ENCODE data around the gene AFAP1L1. TPM values are rescaled to one million over a fixed set of nuclear protein-coding genes. Genes with fewer than 3 reads are reported as not detected.
"Not testable (repeated sequence)": the region's sequence is repeated elsewhere in the genome, so short reads cannot be mapped to it uniquely, and the experiment has no call there.

The AFAP1L1 gene
- total RNA-seq, 1 donor from 2014 or later, result 49.3 TPM

DNA sequence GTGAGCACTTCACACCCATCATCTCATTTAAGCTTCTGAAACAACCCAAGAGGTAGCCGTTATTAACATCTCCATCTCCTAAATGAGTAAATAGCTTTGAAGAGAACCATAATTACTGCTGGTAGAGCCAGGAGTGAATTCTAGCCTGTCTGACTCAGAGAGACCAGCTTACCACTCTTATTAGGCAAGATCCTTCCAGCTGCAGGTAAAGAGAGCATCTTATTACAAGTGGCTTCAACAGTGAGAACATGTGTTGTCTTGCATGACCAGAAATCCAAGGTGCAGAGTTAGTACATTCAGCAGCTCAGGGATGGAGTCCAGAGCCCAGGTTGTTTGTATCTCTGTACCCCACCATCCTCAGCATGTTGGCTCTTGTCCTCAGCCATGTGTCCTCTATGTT is 10.9 kb upstream of the AFAP1L1 start:
- no peak for DNase-seq (ENCODE audit: low spot score)

DNA sequence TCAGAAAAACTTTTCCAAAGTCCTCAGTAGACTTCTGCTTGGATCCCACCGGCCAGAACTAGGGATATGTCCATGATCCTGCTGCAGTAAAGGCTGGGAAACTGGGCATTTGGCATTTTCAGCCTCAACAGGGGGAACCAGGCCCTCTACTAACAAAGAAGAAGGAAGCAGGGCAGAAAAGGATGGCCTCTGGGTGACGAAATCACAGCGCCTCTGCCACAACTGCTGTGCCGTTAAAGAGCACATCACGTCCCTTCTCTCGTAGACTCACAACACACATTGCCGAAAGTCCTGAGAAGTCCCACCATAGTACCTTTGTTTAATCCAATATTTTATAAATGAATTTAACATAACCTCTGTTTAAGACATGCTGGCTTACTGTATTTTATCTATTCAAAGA is 10.4 kb upstream of the AFAP1L1 start:
- DNase-seq (ENCODE audit: low spot score), result no peak

DNA sequence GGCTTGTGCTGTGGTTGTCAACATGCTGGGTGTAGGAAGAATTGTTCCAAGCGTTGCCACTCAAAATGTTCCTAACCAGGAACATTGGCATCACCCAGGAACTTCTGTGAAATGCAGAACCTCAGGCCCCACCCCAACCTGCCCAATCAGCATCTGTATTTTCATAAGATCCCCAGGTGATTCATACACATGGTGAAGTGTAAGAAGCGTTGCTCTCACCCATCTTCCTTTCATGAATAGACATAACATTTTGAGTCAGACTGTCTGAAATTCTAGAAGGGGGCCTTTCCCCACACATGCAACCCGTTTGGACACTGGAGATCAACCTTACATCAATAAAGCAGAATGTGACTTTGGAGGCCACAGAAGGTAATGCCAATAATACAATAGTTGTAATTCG is 9.3 kb upstream of the AFAP1L1 start:
- no peak for DNase-seq (ENCODE audit: low spot score)

DNA sequence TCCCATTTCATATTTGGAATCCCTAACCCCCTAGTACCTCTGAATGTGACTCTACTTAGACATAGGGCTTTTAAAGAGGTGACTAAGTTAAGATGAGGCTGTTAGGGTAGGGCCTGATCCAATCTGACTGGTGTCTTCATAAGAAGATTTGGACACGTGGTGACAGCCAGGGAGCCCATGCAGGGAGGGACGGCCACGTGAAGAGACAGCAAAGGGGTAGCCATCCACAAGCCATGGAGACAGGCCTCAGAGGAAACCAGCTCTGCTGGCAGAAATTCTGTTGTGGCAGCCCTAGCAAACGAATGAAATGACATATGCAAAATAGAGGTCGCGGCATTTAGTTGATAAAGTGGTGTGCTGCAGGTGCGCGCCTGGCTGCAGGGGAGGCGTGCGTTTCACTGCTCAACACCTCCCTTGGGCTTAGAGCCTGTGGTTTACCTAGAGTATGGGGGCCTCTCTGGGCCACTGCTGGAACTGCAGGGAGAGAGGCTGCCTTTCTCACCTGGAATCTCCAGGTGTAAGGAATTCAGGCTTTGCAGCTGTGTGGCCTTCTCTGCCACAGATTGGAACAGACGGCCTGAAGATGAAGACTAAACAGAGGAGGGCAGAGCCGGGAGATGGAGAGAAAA is 7.1 kb upstream of the AFAP1L1 start:
- no peak for DNase-seq (ENCODE audit: low spot score)

DNA sequence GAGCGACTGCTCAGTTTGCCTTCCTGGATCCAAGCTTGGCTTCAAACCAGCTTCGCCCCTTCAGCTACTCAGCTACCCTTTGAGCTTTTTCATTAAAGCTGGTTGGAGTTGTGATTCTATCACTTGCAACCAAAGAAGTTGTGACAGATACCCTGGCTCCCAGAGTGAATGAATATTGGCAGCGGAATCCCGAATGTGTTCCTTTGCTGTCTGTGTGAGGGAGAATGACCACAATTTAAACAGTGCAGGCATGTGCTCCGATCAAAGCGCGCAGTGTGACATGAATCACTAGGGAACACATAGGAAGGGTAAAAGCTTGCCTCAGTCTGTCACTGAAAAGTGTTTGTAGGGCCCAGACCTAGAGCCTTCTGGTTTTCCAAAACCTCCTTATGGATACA is 6.6 kb upstream of the AFAP1L1 start:
- no peak for DNase-seq (ENCODE audit: low spot score)

DNA sequence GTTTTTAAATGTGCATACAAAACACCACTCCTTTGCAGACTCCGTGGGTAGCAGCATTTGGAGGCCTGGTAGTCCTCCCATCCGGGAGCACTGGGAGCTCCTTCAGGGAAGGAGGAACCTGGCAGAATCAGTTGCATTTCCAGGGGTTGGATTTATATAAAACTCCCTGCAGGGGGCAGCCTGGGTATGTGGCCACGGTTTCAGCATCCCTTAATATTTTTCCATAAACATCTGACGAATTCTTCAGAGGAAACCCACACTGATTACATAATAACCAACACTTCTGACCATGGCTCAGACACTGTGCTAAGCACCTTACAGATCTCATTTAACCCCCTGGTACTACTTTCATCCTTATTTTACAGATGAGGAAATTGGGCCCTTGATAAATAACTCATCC is 6.1 kb upstream of the AFAP1L1 start:
- no peak for DNase-seq (ENCODE audit: low spot score)

DNA sequence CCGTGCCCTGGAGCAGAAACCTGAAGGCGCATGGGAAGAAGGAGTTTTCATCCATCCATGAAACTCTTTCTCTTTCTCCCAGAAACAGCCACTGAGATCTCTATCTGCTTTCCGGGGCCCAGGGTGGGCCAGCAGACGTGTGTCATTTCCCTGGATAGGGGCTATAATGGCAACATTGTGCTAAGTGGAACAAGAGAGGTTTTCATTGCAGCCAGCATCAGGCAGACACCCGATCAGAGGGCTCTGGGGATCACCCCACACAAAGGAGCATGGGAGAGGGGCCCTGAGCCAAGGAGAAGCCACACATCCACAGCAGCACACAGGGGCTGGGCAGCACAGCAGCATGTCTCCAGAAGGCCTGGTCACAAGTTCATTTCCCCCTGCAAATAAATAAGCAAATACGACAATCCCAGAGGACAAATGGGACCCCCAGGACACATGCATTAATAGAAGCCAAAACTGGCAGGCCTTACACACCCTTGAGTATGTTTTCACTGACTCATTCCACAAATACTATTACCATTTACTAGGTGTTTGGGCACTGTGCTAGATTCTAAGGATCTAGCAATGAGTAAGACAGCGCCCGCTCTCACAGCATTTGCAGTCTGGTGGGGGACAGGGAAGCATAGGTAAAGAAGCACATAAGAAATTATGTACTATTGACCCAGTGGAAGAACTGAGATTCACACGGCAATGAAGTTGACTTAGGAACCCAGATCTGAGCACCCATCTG is 4.3 kb upstream of the AFAP1L1 start:
- peak; percentile 57 for DNase-seq (ENCODE audit: low spot score)

DNA sequence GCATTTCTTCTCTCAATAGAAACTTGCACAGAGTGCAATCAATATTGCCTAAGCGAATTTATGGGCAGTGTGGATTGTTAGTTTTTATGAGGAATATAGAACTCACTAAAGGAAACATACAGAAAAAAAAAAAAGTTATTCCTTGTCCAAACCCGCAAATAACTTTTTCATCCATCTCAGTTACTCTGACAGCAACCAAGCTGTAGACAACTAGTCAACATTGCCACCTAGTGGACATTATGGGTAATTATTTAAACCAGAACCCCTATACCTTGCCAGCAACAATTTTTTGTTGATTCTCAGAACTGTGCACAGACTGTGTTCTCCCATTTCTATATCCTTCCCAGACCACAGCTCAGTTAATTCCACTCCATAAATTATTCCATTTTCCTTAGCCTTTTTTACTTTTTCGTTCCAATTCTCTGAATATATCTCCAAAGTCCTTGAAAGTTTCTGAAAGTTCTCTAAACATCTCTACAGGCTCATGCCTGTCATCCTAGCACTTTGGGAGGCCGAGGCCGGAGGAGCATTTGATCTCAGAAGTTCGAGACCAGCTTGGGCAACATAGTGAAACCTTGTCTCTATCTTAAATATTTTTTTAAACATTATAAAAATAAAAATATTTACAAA is 2.6 kb upstream of the AFAP1L1 start:
- DNase-seq (ENCODE audit: low spot score), result no peak

DNA sequence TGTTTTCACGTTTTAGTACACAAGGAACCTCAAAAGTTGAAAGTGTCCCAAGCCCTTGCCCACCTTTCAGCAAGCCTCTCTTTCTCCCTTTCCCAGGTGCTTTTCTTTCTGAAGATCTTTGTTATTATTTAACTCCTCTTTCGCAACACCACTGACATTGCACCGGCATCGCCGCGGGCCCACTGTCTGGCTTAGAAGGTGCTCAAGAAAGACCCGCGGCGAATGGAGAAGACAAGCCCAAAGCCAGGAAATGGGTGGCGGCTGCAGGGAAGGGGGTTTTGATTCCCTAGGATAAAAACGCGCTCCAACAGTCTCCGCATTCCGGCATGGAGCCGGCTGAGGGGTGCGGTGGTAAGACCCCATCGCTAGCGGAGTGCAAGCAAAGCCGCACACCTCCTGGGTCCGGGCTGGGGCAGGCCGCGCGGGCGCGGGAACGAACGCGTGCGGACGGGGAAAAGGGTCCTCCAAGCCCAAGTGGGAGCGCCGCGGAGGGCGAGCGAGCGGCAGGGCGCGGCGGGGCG is 404 bp upstream of the AFAP1L1 start:
- no peak for DNase-seq (ENCODE audit: low spot score)

DNA sequence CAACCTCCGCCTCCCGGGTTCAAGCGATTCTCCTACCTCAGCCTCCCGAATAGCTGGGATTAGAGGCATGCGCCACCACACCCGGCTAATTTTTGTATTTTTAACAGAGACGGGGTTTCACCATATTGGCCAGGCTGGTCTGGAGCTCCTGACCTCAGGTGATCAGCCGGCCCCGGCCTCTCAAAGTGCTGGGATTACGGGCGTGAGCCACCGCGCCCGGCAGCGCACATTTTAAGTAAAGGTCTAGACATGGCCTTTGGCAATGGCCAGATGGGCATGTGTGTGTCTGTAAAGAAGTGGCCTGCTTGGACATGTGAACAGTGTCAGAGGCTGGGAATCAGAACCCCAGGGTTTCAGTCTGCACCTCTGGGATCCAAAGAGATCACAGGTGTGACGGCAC is 1.1 kb downstream of the AFAP1L1 start:
- not testable (repeated sequence) for DNase-seq (ENCODE audit: low spot score)

DNA sequence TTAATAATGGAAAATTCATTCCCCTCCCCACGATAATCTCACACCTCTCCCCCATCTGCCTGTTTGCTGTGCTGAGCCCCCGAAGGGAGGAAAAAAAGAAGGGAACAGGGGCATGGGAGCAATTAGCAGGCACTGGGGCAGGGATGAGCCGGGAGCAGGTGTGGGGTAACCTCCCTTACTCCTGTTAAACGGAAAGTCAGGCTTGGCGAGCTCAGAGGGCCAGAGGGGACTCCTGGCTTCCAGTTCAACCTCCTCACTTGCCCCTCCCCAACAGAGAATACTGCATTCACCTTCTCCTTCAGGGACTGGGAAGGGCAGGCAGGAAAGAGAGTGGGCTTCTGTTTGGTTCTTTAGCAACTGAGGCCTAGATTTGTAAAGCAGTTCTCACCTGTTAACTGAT is 1.6 kb downstream of the AFAP1L1 start:
- DNase-seq (ENCODE audit: low spot score), result no peak

DNA sequence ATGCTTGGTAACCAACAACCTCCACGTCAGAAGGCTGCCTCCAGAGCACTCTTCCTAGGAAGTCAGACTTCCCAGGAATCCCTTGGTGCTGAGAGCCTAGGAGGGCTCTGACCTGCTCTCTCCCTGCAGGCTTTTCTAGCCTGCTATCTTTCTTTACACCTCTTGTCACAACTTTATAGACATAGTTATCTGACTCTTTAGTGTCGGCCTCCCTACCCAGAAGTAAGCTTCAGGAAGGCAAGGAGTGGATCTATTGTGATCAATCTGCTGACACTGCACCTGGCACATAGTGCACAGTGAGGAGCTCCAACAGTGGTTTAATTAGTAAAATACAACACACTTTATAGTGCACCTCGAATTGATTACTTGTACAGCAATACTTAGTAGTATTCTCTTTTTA is 2.3 kb downstream of the AFAP1L1 start:
- no peak for DNase-seq (ENCODE audit: low spot score)

DNA sequence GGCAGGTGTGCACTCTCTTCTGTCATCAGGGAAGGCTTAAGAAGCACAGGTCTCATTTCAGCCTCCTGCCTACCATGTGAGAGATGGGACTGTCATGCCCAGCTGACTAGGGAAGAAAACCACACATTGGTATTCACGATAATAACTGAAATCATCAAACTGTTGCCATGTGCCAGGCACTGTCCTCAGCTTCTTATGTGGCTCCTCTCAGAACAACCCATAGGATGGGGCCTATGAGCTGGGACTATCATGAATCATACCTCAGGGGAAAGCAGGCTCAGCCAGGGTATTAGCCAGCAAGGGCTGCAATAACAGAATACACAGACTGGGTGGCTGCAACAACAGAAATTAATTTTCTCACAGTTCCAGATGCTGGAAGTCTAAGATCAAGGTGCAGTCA is 3.3 kb downstream of the AFAP1L1 start:
- DNase-seq (ENCODE audit: low spot score), result no peak

DNA sequence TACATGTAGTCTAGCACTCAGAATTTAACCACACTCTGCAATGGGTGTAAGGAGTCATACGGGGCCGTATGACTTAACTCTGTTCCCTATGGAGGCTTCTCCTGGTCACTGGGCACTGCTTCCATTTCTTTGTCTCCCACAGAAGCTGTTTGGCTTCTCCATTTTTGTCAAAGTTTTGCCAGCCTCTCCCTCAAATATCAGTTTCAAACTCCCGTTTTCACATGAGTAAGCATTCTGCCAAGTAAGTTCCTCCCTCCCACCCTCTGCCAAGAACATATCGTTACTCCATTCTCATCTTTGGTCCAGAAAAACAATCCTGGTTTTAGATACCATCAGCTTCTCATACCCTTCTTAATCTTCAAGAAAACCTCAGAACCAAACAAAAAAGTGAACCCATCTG is 6.1 kb downstream of the AFAP1L1 start:
- no peak for DNase-seq (ENCODE audit: low spot score)

DNA sequence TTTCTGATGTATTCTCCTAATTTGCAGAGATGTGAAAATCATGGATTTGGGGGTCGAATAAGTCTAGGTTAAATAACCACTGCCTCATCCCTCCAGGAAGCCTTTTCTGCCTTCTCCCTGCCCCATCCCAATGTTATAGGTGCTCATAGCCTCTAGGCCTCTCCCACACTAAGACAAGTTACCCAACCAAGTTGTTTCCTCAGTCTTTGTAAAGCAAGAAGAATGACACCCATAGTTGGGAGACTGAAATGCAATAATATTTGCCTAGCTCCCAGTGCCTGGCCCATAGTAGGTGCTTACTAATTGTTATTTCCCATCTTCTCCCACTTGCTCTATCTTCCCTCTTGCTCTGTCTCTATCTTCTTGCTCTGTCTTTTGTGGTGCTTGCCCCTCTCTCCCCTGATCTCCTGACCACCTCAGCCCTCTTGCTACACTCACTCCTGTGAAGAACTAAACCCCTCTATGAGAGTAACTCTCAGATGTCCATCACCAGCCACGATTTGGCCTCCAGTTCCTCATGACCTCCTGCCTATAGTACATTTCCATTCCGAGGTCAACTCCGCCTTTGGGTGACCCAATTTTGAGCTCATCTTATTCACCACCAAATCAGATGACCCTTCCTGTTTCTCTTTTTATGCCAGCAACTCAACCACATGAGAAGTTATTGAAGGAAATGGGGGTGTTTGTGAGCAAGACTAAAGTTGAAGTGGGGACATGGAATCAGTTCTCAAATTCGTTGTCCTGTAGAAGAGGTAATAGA is 7.0 kb downstream of the AFAP1L1 start:
- no peak for DNase-seq (ENCODE audit: low spot score)

DNA sequence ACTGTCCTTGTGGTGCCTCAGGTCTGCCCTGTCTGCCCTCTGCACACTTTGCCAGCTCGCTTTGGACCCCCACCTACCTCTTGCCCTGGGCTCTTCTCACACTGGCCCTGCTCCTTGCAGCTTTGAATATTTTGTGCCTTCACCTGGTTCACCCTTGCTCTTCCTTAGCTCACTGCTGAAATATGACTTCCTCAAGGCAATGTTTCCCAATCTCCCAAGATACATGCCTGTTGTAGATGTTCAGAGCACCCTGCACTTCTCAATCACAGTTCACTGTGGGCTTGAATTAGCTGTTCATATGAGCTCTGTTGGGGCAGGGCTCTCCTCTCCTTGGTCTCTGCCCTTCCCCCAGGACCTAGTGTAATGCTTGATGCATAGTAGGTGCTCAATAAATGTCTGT is 8.0 kb downstream of the AFAP1L1 start:
- no peak for DNase-seq (ENCODE audit: low spot score)

DNA sequence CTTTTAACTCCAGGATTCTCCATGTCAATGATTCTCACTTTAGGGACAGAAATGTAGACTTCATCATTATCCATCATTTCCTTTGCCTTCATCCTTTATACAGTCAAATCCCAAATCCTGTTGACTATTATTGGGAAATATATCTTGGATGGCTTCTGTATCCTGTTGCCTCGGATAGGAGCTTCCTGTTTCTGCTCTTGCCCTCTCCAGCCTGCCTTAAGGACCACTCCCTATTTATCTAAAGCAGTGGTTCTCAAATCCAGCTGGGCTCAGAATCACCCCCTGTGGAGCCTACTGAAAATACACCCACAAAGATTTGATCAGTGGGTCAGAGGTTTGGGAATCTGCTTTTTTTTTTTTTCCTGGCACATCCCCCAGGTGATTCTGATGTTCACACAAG is 8.5 kb downstream of the AFAP1L1 start:
- DNase-seq (ENCODE audit: low spot score), result no peak

DNA sequence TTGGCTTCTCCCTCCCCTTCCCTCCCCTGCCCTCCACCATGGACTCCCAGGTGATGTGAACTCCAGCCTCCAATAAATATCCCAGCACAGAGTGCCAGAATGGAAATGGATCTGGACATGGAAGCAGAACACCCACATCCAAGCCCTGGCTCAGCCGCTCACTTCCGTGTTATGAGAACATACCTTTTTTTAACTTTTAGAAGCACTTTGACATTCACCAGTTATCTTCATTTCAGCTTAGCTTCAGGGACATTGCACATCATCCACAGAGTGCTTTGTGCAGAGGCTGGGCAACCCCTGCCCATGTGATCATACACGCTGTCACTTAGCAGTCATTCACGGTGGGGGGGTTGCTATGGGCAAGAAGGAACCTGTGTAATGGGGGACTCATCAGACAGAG is 9.1 kb downstream of the AFAP1L1 start:
- DNase-seq (ENCODE audit: low spot score), result no peak

DNA sequence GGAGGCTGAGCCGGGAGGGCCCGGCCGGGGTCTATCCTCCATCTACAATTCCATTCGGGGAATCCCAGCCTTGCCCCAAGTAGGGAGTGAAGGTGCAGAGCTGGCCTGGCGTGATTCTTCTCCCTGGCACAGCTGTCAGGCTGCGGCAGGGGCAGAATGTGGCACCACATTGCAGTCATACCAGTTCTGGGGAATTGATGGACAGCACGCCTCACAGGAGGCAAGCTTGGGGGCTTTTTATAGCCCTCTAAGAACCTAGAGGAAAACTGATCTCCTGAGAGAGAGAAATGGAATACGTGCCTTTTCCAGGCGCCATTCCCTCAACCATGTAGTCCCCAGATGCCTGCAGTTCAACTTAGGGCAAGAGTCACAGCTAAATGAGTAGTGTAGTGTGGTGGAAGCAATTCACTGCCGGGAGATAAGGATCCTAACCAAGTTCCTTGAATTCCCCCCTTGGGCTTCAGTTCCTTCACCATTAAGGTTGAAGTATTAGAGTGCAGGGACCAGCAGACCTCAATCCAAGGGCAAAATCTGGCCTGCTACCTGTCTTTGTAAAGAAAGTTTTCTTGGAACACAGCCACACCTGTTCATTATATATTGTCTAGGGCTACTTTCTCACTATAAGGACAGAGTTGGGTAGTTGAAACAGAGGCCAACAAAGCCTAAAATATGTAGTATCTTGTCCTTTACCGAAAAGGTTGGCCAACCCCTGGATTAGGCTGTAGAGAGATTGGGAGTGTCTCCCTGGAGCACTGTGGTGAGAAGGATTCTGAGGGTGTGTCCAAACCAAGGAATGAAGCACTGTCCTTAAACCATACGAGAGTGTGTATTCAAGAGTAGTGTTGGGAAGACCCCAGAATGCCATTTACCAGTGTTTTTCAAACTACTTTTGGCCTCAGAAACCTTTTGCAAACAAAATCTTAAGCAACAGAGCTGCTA is 10.6 kb downstream of the AFAP1L1 start:
- no peak for DNase-seq (ENCODE audit: low spot score)

DNA sequence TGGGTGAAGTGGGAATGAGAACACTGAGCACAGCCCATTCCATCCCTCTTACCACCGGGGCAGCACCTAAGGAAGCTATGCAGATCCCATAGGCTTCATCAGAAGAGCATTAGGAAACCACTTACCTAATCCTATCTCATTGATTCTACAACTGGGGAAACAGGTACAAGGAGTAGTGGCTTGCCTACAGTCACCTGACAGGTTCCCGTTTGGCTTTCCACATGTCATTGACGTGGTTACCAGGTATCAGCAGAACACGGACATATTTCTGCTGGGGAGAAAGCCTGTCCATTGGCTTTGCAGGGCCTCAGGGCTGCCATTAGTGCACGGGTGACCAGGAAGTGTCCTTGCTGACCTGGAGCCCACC is 11.3 kb downstream of the AFAP1L1 start:
- DNase-seq (ENCODE audit: low spot score), result no peak
